ENCODE data around the gene S1PR5.

GRCh38 chr19:10517361-10517759, at the start of gene S1PR5:
- TF ChIP-seq SP1 (IDR thresholded peaks at IDR 0.05) (no peak), BHLHE40 (IDR thresholded peaks at IDR 0.05; ENCODE audit: borderline replicate concordance) (no peak), SUZ12 (IDR thresholded peaks at IDR 0.05) (no peak), FOXA1 (IDR thresholded peaks at IDR 0.05) (no peak), ELF4 (IDR thresholded peaks at IDR 0.05) (no peak), FOXK2 (IDR thresholded peaks at IDR 0.05) (no peak), FOXM1 (IDR thresholded peaks at IDR 0.05; ENCODE audit: borderline replicate concordance) (no peak), ARNT (IDR thresholded peaks at IDR 0.05) (no peak), LEF1 (IDR thresholded peaks at IDR 0.05; ENCODE audit: borderline replicate concordance) (no peak), L3MBTL2 (conservative IDR thresholded peaks at IDR 0.05) (no peak), ZNF384 (IDR thresholded peaks at IDR 0.05) (no peak)

All from HEK293T (cell line).